HL-60 (cell line): Measurements from ENCODE around the gene PHB1.
"Not testable (repeated sequence)": the region's sequence is repeated elsewhere in the genome, so short reads cannot be mapped to it uniquely, and the experiment has no call there.

Experiments used
- DNase-seq, 2 experiments: peaks; one replicate each; pipeline ENCODE4 v3.0.0-alpha.2; 2010 to 2020; ENCODE audit warnings: low read depth in 1 of 2, low spot score in 1 of 2
- H3K27ac ChIP-seq: fragments of 250-450 bp; sonication (Bioruptor Pico); replicated peaks from 2 replicates; pipeline ENCODE4 v1.5.1; 2020; ENCODE audit warnings: mild to moderate bottlenecking, moderate library complexity
- H3K27me3 ChIP-seq: fragments of 250-450 bp; sonication (Bioruptor Pico); 2 replicates; pipeline ENCODE4 v1.5.1; 2021; ENCODE audit warnings: mild to moderate bottlenecking, moderate library complexity; ENCODE audit not compliant: insufficient read depth, poor library complexity, severe bottlenecking
- H3K4me3 ChIP-seq: replicated peaks from 2 replicates; pipeline ENCODE4 v1.5.1; 2011; ENCODE audit warnings: mild to moderate bottlenecking, control low read depth, low read length; ENCODE audit not compliant: insufficient read depth
- CTCF ChIP-seq: IDR thresholded peaks from one replicate; pipeline ENCODE4 v1.5.1; 2011; ENCODE audit warnings: low read length, control low read depth, inconsistent platforms; ENCODE audit not compliant: insufficient read depth
- GABPA ChIP-seq: IDR thresholded peaks from 2 replicates; pipeline ENCODE4 v1.6.1; 2012; ENCODE audit warnings: low read depth
- POLR2AphosphoS5 ChIP-seq: IDR thresholded peaks from 2 replicates; pipeline ENCODE4 v1.6.1; 2012; ENCODE audit warnings: low read depth
- REST ChIP-seq: IDR thresholded peaks from 2 replicates; pipeline ENCODE4 v1.6.1; 2012; ENCODE audit warnings: low read depth; ENCODE audit not compliant: insufficient replicate concordance
- SPI1 ChIP-seq: IDR thresholded peaks from 2 replicates; pipeline ENCODE4 v1.6.1; 2012; ENCODE audit warnings: low read depth, mild to moderate bottlenecking, borderline replicate concordance

PHB1 gene

GRCh38 chr17:49399995-49400394 lies 14.7 kb downstream of the PHB1 start:
- TF ChIP-seq SPI1 (no peak), REST (no peak), POLR2AphosphoS5 (no peak)
- Histone ChIP-seq H3K27me3 (no peaks in the 10 kb centered on the region), H3K4me3 (no peak overlapping the region), H3K27ac (no peak overlapping the region)
- no peak for DNase-seq

- Histone ChIP-seq H3K4me3 (no peak overlapping the region), H3K27ac (no peak overlapping the region), H3K27me3 (no peaks in the 10 kb centered on the region)
- no peak for DNase-seq
- TF ChIP-seq GABPA, result no peak
- no peak for TF ChIP-seq CTCF
- TF ChIP-seq POLR2AphosphoS5, result no peak
- no peak for TF ChIP-seq SPI1
- TF ChIP-seq REST, result no peak
Observed at GRCh38 chr17:49397586-49397985, 17.1 kb downstream of the PHB1 start.

- Histone ChIP-seq H3K27ac (peak overlapping the region; percentile 45), H3K4me3 (no peak overlapping the region), H3K27me3 (no peaks in the 10 kb centered on the region)
- TF ChIP-seq POLR2AphosphoS5 (no peak), SPI1 (peak; percentile 81)
- DNase-seq, result peak in 1 of 2 experiments; percentile 66
Observed at GRCh38 chr17:49393491-49394255, 21.0 kb downstream of the PHB1 start.

GRCh38 chr17:49390548-49391324 lies 23.9 kb downstream of the PHB1 start:
- peak; percentile 17 for TF ChIP-seq GABPA
- peak; percentile 69 for TF ChIP-seq POLR2AphosphoS5
- no peak for TF ChIP-seq CTCF
- TF ChIP-seq SPI1, result peak; percentile 98
- Histone ChIP-seq H3K4me3 (peak overlapping the region; percentile 49), H3K27me3 (no peaks in the 10 kb centered on the region), H3K27ac (peak overlapping the region; percentile 82)
- DNase-seq, result peak; percentile 83 to 91

- H3K27me3 ChIP-seq, H3K4me3 ChIP-seq: not testable (repeated sequence)
- H3K27ac ChIP-seq, result peak overlapping the region; percentile 82
- peak in 1 of 2 experiments; percentile 20 for DNase-seq
Observed at GRCh38 chr17:49389514-49390347, 25.0 kb downstream of the PHB1 start.
